GM21390 (cell line): ENCODE measurements around the gene POLR1G.
"Not testable (repeated sequence)": the region's sequence is repeated elsewhere in the genome, so short reads cannot be mapped to it uniquely, and the experiment has no call there.

ENCODE experiments used
- ATAC-seq: cut with Tn5 transposase; IDR thresholded peaks from one replicate; pipeline ENCODE4 v1.9.1; 2021; ENCODE audit not compliant: unreplicated experiment

The POLR1G gene

DNA sequence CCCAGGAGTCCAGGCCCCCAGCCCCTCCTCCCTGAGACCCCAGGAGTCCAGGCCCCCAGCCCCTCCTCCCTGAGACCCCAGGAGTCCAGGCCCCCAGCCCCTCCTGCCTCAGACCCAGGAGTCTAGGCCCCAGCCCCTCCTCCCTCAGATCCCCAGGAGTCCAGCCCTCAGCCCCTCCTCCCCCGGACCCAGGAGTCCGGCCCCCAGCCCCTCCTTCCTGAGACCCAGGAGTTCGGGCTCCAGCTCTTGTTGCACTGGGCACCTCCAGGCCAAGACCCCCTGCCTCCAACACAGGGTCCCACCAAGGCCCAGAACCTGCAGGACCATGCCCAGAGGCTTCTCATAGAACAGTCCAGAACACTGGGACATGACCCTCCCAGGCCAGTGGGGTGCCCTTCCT, 13.5 kb downstream of the POLR1G start:
- no peak for ATAC-seq

DNA sequence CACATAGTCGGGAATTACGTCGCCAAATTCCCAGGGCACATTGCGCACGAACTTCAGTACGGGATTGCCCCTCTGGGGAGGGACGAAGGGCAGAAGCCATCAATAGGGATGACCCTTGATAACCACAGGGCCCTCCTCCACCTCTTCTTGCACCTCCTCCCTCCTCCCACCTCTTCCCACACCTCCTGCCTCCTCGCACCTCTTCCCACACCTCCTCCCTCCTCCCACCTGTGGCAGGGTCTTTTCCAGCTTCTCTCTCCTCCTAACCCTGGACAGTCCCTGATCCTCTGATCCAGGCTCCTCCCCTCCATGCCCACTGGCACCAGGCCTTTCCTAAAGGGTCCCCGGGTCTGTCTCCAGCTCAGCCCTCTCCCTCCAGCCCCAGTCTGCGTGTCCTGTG, 13.9 kb downstream of the POLR1G start:
- no peak for ATAC-seq

DNA sequence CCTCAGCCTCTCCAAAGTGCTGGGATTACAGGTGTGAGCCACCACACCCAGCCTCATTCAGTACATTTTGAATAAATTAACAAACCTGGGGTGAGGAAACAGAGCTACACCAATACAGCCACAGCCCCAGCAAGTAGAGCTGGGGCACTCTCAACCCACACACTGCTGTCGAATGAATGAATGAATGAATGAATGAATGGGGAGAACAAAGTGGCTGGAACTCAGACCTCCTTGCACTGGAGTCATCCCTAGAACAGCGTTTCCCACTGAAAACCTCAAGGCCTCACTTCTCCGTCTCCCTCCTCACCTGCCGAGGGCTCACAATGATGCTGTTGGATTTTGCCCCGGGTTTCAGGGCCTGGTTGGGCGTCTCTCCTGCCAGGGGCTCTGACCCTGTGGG, 14.4 kb downstream of the POLR1G start:
- no peak for ATAC-seq

DNA sequence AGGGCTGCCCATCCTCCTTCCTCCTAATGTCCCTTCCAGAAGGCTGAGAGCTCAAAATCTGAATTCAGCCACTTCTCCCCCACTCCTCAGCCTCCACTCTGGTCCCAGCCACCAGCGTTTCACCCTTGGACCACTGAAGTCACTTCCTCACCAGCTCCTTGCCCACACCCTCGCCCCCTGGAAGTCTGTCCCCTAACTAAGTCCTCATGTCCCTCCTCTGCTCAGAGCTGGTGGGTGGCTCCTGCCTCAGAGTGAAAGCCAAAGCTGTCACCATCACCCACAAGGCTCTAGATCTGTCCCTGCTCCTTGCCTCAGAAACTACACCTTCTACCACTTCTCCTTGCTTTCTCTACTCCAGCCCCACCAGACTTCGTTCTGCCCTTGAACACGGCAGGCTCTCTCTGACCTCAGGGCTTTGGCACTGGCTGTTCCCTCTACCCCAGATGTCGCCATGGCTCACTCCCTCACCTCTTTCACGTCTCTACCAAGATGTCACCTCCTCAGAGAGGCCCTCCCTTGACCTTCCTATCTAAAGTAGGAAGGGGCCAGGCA, 15.6 kb downstream of the POLR1G start:
- no peak for ATAC-seq

DNA sequence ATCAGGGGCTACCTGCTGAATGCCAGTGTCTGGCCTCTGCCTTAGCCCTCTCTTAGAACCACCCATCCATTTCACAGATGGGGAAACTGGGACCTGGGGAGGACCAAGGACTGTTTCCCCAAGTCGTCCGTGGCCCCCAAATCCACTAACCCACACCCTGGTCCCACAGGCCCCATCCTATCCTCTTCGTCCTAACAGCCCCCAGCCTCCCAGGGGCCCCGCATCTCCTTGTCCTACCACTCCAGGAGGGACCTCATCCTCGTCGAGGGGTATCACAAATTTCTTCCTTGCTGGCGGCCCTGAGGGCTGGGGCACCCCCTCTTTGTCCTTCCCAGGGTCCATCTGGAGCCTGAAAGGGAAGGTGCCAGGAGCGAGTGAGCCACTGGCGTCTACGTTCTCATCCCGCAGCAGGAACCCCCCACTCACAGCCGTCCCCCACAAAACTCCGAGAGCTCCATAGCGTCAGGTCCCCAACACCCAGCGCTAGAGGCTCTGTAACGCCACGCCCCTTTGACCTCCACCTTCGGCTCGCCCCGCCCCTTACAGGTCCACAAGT, 16.7 kb downstream of the POLR1G start:
- ATAC-seq = no peak

DNA sequence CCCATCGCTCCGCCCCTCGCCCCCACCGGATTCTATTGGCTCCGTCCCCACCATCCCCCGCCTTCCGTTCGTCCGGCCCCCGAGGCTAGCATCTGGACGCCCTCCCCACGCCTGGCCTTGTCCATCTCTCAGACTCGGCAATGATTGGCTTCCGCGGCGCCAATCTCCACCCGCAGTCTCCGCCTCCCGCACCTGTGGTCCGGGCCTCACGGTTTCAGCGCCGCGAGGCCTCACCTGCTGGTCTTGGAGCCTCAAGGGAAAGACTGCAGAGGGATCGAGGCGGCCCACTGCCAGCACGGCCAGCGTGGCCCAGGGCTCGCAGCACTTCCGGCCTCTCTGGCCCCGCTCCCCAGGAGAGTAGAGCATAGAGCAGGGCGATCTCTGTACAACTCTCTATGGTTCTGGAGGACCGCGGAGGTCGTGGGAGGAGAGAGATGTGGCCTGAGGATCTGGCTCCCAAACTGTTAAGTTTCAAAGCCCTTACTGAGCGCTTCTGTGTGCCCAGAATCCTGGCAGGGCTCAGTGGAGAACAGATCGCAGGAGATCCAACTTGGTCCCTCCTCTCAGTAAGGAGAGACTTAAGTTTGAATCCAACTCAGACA, 17.2 kb downstream of the POLR1G start, which contains the start of gene ERCC1:
Gene ERCC1 (minus strand): TSS at position 329 of the 602 bp plus-strand sequence. CDS start 543 bp downstream, outside the sequence.
- peak; percentile 60 for ATAC-seq

DNA sequence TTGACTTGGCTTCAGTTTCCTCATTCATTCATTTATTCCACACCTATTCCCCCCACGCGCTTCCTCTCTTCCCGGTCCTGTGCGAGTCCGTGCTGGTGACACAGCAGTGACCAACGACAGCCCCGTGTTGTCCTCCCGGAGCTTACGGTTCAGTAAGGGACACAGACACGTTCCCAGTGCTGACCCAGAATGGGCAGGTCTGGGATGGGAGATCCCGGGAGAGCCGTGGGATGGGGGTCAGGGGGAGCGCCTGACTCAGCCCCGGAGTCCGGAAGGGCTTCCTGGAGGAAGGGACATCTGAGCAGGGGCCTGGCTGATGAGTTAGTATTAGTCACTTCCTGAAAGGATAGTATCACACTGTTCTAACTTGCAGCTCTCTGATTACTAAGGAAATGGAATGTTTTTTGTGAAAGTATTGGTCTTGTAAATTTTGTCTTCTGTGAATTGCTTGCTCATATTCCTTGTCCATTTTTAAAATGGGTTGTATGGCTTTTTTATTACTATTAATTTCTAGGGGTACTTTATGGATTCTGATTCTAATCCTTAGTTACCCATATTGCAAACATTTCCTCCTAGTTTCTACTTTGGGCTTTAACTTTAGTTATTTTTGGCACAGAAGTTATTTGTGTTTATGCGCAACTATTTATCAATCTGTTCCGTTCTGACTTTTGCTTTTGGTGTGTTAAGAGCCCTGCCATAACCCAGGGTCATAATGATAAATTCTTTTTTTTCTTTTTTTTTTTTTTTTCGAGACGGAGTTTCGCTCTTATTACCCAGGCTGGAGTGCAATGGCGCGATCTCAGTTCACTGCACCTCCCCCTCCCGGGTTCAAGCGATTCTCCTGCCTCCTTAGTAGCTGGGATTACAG, 18.0 kb downstream of the POLR1G start:
- ATAC-seq = no peak

DNA sequence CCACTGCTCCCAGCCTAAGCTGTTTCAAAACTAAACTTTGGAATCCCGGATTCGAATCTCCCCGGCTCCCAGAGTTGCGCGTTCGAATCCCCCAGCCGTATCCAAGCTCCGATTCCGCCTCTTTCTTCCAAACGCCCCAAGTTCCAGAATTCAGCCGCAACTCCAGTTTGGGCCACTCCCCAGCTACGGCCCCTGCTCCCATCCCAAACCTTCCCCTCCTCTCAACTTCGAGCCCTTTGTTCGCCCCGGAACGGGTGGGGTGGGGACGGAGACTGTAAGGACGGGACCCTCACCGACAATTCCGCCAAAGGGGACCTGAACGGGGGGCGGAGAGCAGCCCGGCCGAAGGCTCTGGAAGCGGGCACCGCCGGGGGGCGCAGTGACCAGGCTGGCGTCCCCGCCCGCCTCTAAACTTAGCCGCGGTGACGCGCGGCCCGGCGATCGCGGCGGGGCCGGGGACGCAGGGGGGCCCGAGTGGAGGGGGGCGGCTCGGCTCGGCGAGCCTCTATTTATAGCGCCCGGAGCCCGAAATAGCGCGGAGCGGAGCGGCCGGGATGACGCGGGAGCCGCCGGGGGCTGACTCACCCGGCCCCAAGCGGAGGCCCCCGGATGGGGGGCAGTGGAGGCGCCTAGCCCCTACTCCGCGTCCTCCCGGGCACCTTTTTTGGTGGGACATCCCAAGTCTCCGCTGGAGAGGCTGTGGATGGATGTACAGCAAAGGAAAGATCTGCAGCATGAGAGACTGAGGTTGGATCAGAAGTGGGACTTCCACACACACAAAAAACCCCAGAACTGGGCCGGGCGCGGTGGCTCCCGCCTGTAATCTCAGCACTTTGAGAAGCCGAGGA, 22.2 kb downstream of the POLR1G start:
- ATAC-seq = no peak

DNA sequence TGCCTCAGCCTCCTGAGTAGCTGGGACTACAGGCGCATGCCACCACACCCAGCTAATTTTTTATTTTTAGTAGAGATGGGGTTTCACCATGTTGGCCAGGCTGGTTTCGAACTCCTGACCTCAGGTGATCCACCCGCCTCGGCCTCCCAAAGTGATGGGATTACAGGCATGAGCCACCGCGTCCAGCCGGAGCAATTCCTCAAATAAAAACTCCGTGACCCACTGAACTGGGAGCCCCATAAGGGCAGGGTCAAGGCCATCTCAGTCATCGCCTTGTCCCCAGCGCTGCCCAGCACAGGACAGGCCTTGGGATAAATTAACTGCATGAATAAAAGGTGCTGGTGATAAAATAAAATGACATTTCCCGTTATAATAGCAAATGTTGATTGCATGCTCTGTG, 23.5 kb downstream of the POLR1G start:
- not testable (repeated sequence) for ATAC-seq

DNA sequence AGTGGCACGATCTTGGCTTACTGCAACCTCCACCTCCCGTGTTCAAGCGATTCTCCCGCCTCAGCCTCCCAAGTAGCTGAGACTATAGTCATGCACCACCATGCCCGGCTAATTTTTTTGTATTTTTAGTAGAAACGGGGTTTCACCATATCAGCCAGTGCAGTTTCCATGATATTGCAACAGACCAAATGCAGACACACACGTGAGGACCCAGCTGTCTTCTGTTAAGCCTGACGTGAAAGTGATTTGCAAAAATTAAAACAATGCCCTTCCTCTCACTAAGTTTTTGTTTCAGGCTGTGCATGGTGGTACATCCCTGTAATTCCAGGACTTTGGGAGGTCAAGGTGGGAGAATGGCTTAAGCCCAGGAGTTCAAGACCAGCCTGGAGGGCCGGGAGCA, 24.6 kb downstream of the POLR1G start:
- not testable (repeated sequence) for ATAC-seq

DNA sequence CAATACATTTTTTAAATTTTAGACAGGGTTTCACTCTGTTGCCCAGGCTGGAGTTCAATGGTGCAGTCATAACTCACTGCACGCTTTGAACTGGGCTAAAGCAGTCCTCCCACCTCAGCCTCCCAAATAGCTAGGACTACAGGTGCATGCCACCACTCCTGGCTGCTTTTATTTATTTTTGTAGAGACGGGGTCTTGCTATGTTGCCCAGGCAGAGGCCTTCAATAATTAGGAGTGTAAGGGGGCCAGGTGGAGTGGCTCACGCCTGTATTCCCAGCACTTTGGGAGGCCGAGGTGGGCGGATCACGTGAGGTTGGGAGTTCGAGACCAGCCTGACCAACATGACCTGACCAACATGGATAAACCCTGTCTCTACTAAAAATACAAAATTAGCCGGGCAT, 26.1 kb downstream of the POLR1G start:
- not testable (repeated sequence) for ATAC-seq

DNA sequence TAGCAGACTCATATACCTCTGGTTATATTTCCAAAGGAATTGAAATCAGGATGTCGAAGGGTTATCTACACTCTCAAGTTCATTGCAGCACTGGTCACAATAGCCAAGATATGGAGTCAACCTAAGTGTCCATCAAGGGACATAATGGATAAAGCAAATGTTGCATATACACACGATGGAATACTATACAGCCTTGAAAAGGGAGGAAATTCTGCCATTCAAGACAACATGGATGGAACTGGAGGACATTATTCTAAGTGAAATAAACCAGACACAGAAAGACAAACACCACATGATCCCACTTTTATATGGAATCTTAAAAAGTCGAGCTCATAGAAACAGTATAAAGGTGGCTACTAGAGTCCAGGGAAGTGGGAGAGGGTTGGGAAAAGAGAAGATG, 30.9 kb downstream of the POLR1G start:
- no peak for ATAC-seq

DNA sequence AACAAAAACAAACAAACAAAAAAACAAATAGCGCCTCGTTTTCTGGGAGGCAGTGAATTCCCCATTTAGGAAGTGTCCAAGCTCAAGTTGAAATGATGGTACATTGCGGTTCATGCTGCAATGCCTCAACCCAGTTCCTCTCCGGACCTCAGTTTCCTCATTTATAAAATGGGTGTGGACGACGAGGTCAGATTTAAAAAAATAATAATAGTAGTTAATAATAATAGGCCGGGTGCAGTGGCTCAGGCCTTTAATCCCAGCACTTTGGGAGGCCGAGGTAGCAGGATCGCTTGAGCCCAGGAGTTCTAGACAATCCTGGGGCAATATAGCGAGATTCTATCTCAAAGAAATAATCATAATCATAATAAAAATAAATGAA, 32.7 kb downstream of the POLR1G start:
- ATAC-seq = no peak

DNA sequence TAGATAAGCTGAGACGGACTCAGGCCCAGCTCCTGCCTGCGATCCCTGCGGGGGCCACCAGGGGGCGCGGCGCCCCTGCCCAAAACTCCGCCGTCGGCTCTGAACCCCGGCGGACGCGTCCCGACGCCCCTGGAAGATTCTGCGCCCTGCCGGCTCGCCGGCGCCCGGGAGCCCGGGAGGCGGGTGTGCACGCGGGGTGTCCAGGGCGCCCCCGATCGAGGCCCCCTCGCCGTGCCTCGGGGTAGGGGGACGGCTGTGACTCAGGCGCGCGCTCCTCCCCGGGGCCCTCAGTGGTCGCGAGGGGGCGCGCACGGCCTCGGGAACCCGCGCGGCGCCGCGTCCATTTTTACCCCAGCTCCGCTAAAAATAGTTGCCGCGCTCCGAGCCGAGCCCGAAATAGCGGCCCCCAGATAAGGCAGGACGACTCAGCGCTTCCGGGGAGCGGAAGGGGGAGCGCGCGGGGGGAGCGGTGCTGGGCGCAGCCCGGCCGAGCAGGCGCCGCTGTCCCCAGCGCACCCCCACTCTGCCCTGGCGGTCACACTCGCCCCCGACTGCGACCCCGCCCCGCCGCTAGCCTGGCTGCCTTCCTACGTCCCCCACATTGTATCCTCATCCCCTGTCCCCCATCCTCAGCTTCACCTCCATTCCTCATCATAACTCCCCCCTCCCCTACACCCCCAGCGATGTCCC, 33.3 kb downstream of the POLR1G start:
- peak; percentile 43 for ATAC-seq

DNA sequence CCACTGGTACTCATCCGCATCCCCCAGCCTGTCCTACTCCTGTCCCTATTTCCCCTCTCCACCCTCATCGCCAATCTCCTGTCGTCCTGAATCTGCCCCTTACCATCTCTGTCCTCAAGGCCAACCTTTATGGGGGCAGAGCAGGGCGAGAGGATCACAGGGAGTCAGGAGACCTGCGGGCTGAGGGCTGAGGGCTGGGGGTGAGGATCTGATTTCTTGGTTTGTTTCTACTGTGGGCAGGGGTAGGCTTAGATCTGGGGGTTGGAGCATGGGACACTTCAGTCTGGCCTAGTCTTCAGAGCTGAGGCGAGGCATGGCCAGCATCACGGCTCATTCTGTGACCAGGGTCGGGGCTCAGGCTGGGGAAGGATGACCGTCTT, 33.8 kb downstream of the POLR1G start:
- no peak for ATAC-seq

DNA sequence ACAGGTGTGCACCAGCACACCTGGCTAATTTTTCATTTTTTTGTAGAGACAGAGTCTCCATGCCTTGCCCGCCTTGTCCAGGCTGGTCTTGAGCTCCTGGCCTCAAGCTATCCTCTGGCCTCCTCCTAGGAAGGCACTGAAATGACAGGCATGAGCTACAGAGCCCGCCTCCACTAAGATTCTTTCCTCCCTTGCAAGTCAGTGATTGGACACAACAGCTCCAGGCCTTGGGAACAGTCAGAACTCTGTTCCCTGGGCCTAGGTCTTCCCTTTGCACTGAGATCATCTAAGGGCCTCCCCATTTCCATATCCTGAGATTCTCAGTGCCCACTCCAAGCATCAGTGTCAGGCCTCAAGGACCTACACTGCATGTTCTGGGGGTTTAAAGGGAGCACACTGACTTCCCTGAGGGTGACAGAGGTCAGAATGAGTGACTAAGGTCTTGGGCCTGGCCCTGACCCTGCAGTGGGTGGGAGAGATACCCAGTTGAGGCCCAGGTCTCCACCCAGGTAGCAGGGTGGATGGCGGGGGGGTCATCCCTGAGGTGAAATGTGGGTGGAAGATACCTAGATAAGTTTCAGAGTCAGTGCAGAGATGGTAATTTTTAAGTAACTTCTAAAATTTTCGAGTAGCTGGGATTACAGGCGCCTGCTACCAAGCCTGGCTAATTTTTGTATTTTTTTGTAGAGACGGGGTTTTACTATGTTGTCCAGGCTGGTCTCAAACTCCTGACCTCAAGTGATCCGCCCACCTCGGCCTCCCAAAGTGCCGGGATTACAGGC, 34.6 kb downstream of the POLR1G start:
- ATAC-seq = no peak

DNA sequence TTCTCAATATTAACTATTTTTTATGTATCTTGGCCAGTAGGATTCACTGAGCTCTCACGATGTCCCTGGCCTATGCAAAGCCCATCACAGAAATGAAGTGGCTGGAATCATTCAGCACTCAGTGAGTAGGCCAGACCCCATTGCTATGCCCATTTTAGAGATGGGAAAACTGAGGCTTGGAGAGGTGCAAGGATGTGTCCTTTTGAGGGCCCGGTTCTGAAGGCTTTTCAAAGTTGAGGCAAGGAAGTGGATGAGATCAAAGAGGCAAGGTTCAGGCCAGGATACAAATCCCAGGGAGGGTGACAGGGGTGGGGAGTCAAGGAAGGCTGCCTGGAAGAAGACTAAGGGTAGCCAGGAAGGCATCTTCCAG, 35.9 kb downstream of the POLR1G start:
- ATAC-seq = no peak

DNA sequence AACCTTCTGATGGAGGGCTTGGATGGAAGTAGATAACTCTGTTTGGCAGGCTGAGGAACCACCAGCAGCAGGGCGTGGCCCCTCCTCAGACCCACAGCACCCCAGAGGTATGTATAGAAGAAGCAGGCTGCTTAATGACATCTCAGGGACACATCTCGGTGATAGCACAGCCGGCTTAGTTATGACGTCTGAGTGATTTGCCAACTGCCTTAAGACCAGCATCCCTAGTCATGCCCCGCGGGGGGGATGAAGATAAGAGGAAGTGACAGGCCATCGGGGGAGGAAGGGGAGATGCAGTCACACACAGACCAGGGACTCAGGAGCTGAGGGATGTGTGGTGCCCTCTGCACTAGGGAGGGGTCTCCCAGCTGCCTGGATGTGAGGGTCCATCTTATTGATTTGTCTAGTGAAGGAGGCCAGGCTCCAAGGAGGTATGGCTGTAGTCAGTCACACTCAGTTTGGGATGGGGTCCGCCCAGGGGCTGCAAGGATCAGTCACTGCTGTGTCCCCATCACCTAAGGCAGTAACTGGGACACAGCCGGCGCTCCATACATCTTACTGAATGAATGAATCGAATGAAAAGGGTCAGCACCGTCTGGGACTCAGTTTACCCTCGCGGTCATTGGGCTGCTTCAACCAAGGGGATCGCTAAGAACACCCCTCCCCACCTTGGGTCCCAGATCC, 36.5 kb downstream of the POLR1G start:
- ATAC-seq = no peak
